ENCODE measurements around the gene CEP41. TPM values are rescaled to one million over a fixed set of nuclear protein-coding genes. Genes with fewer than 3 reads are reported as not detected.

Gene CEP41
- total RNA-seq, 1 experiment from 2014 or later, result 7.1 TPM

- TF ChIP-seq ARID4B (CRISPR knock-in tag; IDR thresholded peaks at IDR 0.05; ENCODE audit: borderline replicate concordance) (no peak), RORB (CRISPR knock-in tag; IDR thresholded peaks at IDR 0.05) (no peak), ELF4 (CRISPR knock-in tag; IDR thresholded peaks at IDR 0.05; ENCODE audit: low read depth) (no peak), ZNF416 (CRISPR knock-in tag; IDR thresholded peaks at IDR 0.05) (no peak)
- TF ChIP-seq, protein P1, sequence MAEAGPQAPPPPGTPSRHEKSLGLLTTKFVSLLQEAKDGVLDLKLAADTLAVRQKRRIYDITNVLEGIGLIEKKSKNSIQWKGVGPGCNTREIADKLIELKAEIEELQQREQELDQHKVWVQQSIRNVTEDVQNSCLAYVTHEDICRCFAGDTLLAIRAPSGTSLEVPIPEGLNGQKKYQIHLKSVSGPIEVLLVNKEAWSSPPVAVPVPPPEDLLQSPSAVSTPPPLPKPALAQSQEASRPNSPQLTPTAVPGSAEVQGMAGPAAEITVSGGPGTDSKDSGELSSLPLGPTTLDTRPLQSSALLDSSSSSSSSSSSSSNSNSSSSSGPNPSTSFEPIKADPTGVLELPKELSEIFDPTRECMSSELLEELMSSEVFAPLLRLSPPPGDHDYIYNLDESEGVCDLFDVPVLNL (CRISPR knock-in tag; IDR thresholded peaks at IDR 0.05; ENCODE audit: borderline replicate concordance, low read depth), result no peak
These were observed 5.4 kb upstream of the CEP41 start (continued) for GRCh38 chr7:130446259-130446658.

DNA sequence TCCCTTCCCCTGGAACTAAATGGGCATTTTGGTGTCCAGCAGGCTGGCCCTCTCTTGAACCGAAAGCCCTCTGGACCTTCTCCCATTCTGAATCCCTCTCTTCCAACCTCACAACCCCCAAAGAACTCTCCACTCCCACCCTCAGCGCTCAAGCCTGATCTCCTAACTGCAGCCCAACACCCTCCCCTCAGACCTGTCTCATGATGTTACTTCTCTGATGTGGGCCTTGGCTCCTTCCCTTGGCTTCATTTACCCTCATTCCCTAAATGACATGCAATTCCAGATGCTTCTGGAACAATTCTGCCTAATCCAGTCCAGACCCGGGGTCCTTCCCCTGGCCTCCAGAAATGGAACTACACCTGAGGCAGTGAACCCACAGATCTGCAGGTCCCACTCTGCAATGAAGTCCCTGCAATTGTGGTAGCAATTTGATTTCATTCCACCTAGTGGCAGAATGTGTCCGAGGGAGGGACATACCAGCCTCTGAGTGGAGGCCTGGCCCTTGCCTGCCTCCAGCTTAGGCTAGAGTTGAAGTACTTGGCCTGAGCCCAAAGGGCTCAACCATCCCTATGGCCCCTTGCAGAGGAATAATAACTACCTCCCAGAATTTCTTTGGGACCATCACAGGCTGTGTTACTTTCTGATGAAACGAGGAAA, 4.1 kb upstream of the CEP41 start:
- DNase-seq (ENCODE audit: low spot score), result no peak
- Mint-ChIP-seq H3K27ac (no peak overlapping the region), H3K4me1 (peaks cover 15% of the 10 kb centered on the region), H3K9me3 (peaks cover 16% of the 10 kb centered on the region), H3K27me3 (ENCODE audit: low read depth) (peaks cover 5% of the 10 kb centered on the region; the same call in 1 of the 2 replicates), H3K4me3 (no peak overlapping the region), H3K36me3 (peaks cover 6% of the 10 kb centered on the region)
- TF ChIP-seq CREM (CRISPR knock-in tag; IDR thresholded peaks at IDR 0.05) (no peak), ETV6 (CRISPR knock-in tag; IDR thresholded peaks at IDR 0.05) (no peak)
- ChIA-PET CTCF (no interaction called here), POLR2A (no interaction called here)
- no peak for ATAC-seq

DNA sequence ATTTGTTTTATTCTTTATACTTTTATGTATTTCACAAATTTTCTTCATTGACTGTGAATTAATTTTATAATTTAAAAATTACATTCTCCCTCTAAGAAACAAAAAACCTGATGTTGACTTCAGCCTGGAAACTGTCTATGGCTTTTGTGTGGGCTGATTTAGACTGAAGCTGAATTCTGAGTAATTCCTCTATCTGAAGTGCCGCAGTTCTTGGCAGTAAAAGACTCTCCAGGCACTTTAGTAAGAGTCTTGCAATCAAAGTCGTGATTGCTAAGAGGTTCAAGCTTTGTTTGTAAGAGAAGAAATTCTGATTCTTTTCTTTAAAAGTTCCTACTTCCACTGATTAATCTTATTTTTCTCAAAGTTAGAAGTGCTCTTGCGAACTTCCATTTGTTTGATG, 3.4 kb upstream of the CEP41 start:
- Mint-ChIP-seq H3K9me3 (peaks cover 16% of the 10 kb centered on the region), H3K36me3 (peaks cover 6% of the 10 kb centered on the region), H3K4me3 (no peak overlapping the region), H3K4me1 (peaks cover 21% of the 10 kb centered on the region), H3K27me3 (ENCODE audit: low read depth) (peaks cover 5% of the 10 kb centered on the region; the same call in 1 of the 2 replicates), H3K27ac (no peak overlapping the region)
- ATAC-seq, result no peak
- TF ChIP-seq TEAD4 (CRISPR knock-in tag; IDR thresholded peaks at IDR 0.05), result no peak
- DNase-seq (ENCODE audit: low spot score), result no peak
- POLR2A ChIA-PET, result no interaction called here
- CTCF ChIA-PET, result no interaction called here

- Mint-ChIP-seq H3K4me1 (peaks cover 24% of the 10 kb centered on the region), H3K27ac (no peak overlapping the region), H3K4me3 (no peak overlapping the region), H3K36me3 (no peaks in the 10 kb centered on the region), H3K9me3 (peaks cover 6% of the 10 kb centered on the region), H3K27me3 (ENCODE audit: low read depth) (peaks cover 5% of the 10 kb centered on the region; the same call in 1 of the 2 replicates)
- ChIA-PET POLR2A (interaction anchor here (0.6 kb wide), 1 partner anchor 169 kb away, joined by 6 read pairs; no protein-coding TSS in a partner anchor), CTCF (no interaction called here)
- ATAC-seq, result no peak
- TF ChIP-seq NFATC4 (CRISPR knock-in tag; IDR thresholded peaks at IDR 0.05), result no peak
- no peak for TF ChIP-seq ARID4B (CRISPR knock-in tag; IDR thresholded peaks at IDR 0.05; ENCODE audit: borderline replicate concordance)
- no peak for TF ChIP-seq MAX (CRISPR knock-in tag; IDR thresholded peaks at IDR 0.05)
- TF ChIP-seq, protein P1 (CRISPR knock-in tag; IDR thresholded peaks at IDR 0.05; ENCODE audit: borderline replicate concordance, low read depth), result no peak
- TF ChIP-seq PRRX2 (CRISPR knock-in tag; IDR thresholded peaks at IDR 0.05), result no peak
- no peak for DNase-seq (ENCODE audit: low spot score)
These were observed 1.8 kb upstream of the CEP41 start for GRCh38 chr7:130442601-130443000.
